WTC11 (cell line): ENCODE data around the gene LIMS1. TPM values are rescaled to one million over a fixed set of nuclear protein-coding genes. Genes with fewer than 3 reads are reported as not detected.

Experiments used
- ATAC-seq: fragments of 200-7000 bp; cut with Tn5 transposase; 2 replicates; pipeline ENCODE4 v1.10.0; 2021; ENCODE audit warnings: mild to moderate bottlenecking, moderate library complexity
- CTCF ChIA-PET: fragments of 300-600 bp; sonication (Branson Sonifier 250); formaldehyde crosslinking; loops from one replicate; lab custom pipeline; 2021; ENCODE audit warnings: antibody characterized with exemption; lab: Charles Lee
- POLR2A ChIA-PET: fragments of 350-600 bp; sonication (Branson Sonifier 250); formaldehyde crosslinking; loops from one replicate; lab custom pipeline; 2021; ENCODE audit warnings: antibody characterized with exemption; lab: Charles Lee
- DNase-seq: peaks from one replicate; pipeline ENCODE4 v3.0.0; 2021; ENCODE audit warnings: low spot score
- H3K27ac Mint-ChIP-seq: 2 replicates; pipeline ENCODE4 v1.8.0; 2021; ENCODE audit warnings: mixed read lengths
- H3K27me3 Mint-ChIP-seq: 2 replicates; pipeline ENCODE4 v1.8.0; 2021; ENCODE audit warnings: low read depth, mild to moderate bottlenecking, moderate library complexity, mixed read lengths
- H3K36me3 Mint-ChIP-seq: 2 replicates; pipeline ENCODE4 v1.8.0; 2021; ENCODE audit warnings: mixed read lengths
- H3K4me1 Mint-ChIP-seq: 2 replicates; pipeline ENCODE4 v1.8.0; 2022; ENCODE audit warnings: mixed read lengths
- H3K4me3 Mint-ChIP-seq: 2 replicates; pipeline ENCODE4 v1.8.0; 2021; ENCODE audit warnings: mild to moderate bottlenecking, moderate library complexity, mixed read lengths
- H3K9me3 Mint-ChIP-seq: 2 replicates; pipeline ENCODE4 v1.8.0; 2021; ENCODE audit warnings: mixed read lengths
- ATF2 ChIP-seq: sonication (generic); formaldehyde crosslinking; IDR thresholded peaks from 2 replicates; pipeline ENCODE4 v1.8.1; 2022; ENCODE audit warnings: low read depth, missing genetic modification reagents, borderline replicate concordance
- CDX4 ChIP-seq: fragments of 250-450 bp; sonication (Bioruptor Pico); IDR thresholded peaks from 2 replicates; pipeline ENCODE4 v1.9.0; 2021; ENCODE audit warnings: moderate library complexity, mild to moderate bottlenecking, inconsistent platforms, borderline replicate concordance
- HMGXB4 ChIP-seq: sonication (generic); formaldehyde crosslinking; IDR thresholded peaks from 2 replicates; pipeline ENCODE4 v1.8.1; 2023; ENCODE audit warnings: mild to moderate bottlenecking, moderate library complexity, missing genetic modification reagents
- JUN ChIP-seq: sonication (generic); formaldehyde crosslinking; IDR thresholded peaks from 2 replicates; pipeline ENCODE4 v1.8.0; 2023; ENCODE audit warnings: mild to moderate bottlenecking, missing genetic modification reagents
- KAT7 ChIP-seq: sonication (generic); formaldehyde crosslinking; IDR thresholded peaks from 2 replicates; pipeline ENCODE4 v1.8.1; 2023; ENCODE audit warnings: missing genetic modification reagents, mild to moderate bottlenecking, borderline replicate concordance
- MLX ChIP-seq: sonication (generic); formaldehyde crosslinking; IDR thresholded peaks from 2 replicates; pipeline ENCODE4 v1.8.1; 2023; ENCODE audit warnings: mild to moderate bottlenecking, missing genetic modification reagents, moderate library complexity
- SMAD3 ChIP-seq: sonication (generic); formaldehyde crosslinking; IDR thresholded peaks from 2 replicates; pipeline ENCODE4 v1.8.0; 2022; ENCODE audit warnings: missing genetic modification reagents, mild to moderate bottlenecking, borderline replicate concordance
- TP53 ChIP-seq: sonication (generic); formaldehyde crosslinking; IDR thresholded peaks from 2 replicates; pipeline ENCODE4 v1.8.1; 2023; ENCODE audit warnings: mild to moderate bottlenecking, missing genetic modification reagents
- ZNF138 ChIP-seq: sonication (generic); formaldehyde crosslinking; conservative IDR thresholded peaks from 2 replicates; pipeline ENCODE4 v1.8.1; 2022; ENCODE audit warnings: mild to moderate bottlenecking, moderate library complexity, missing genetic modification reagents
- ZNF263 ChIP-seq: sonication (generic); formaldehyde crosslinking; IDR thresholded peaks from 2 replicates; pipeline ENCODE4 v1.8.1; 2022; ENCODE audit warnings: low read depth, mild to moderate bottlenecking, moderate library complexity, missing genetic modification reagents
- ZNF317 ChIP-seq: sonication (generic); formaldehyde crosslinking; IDR thresholded peaks from 2 replicates; pipeline ENCODE4 v1.8.1; 2023; ENCODE audit warnings: low read depth, mild to moderate bottlenecking, moderate library complexity, missing genetic modification reagents, borderline replicate concordance
- ZNF425 ChIP-seq: fragments of 250-450 bp; sonication (Bioruptor Pico); conservative IDR thresholded peaks from 2 replicates; pipeline ENCODE4 v1.9.0; 2021; ENCODE audit warnings: mild to moderate bottlenecking
- ZNF532 ChIP-seq: fragments of 250-450 bp; sonication (Bioruptor Pico); IDR thresholded peaks from 2 replicates; pipeline ENCODE4 v1.9.0; 2021; ENCODE audit warnings: mild to moderate bottlenecking, borderline replicate concordance
- total RNA-seq: library from RNA; stranded (reverse); gene quantifications from 3 replicates; pipeline ENCODE4 v1.2.3, GENCODE V29; 2021

The LIMS1 gene
- total RNA-seq, 1 experiment from 2014 or later, result 50.6 TPM

GRCh38 chr2:108625828-108626195 is 91.5 kb downstream of the LIMS1 start:
- no peaks in the 10 kb centered on the region for H3K9me3 Mint-ChIP-seq
- POLR2A ChIA-PET, result no interaction called here
- H3K4me1 Mint-ChIP-seq, result peaks cover 45% of the 10 kb centered on the region

GRCh38 chr2:108626995-108627394 is 92.7 kb downstream of the LIMS1 start:
- CTCF ChIA-PET, result interaction anchor here (3.1 kb wide), 1 partner anchor 10 kb away, joined by 33 read pairs; no protein-coding TSS in a partner anchor
- ATAC-seq (no peak), DNase-seq (no peak)
- POLR2A ChIA-PET, result no interaction called here
- no peaks in the 10 kb centered on the region for H3K27me3 Mint-ChIP-seq
- H3K9me3 Mint-ChIP-seq, result no peaks in the 10 kb centered on the region
- H3K27ac Mint-ChIP-seq, result no peak overlapping the region
- peaks cover 38% of the 10 kb centered on the region for H3K4me1 Mint-ChIP-seq
- no peak overlapping the region for H3K4me3 Mint-ChIP-seq
- no peaks in the 10 kb centered on the region for H3K36me3 Mint-ChIP-seq
- TF ChIP-seq ZNF263 (CRISPR knock-in tag) (no peak), KAT7 (no peak), ZNF317 (CRISPR knock-in tag) (no peak), ZNF138 (no peak), SMAD3 (no peak), TP53 (CRISPR knock-in tag) (no peak)

More at GRCh38 chr2:108625828-108626195, 91.5 kb downstream of the LIMS1 start:
- no peak for DNase-seq
- H3K27ac Mint-ChIP-seq, result no peak overlapping the region
- no peak overlapping the region for H3K4me3 Mint-ChIP-seq
- CTCF ChIA-PET, result interaction anchor here (0.6 to 3.1 kb wide), 3 partner anchors 11 to 53 kb away, joined by 3 to 33 read pairs (median 4); no protein-coding TSS in a partner anchor
- no peaks in the 10 kb centered on the region for H3K36me3 Mint-ChIP-seq
- no peaks in the 10 kb centered on the region for H3K27me3 Mint-ChIP-seq
- ATAC-seq, result no peak
- TF ChIP-seq CDX4 (CRISPR knock-in tag), result no peak
- no peak for TF ChIP-seq HMGXB4 (CRISPR knock-in tag)
- no peak for TF ChIP-seq ATF2 (CRISPR knock-in tag)
- no peak for TF ChIP-seq JUN (CRISPR knock-in tag)
- TF ChIP-seq ZNF532 (CRISPR knock-in tag), result no peak

- ATAC-seq, result no peak
- peaks cover 31% of the 10 kb centered on the region for H3K4me1 Mint-ChIP-seq
- no peaks in the 10 kb centered on the region for H3K36me3 Mint-ChIP-seq
- no peak for DNase-seq
- no peak overlapping the region for H3K4me3 Mint-ChIP-seq
- POLR2A ChIA-PET, result no interaction called here
- no peaks in the 10 kb centered on the region for H3K9me3 Mint-ChIP-seq
- H3K27ac Mint-ChIP-seq, result no peak overlapping the region
- TF ChIP-seq MLX (CRISPR knock-in tag) (no peak), ZNF317 (CRISPR knock-in tag) (no peak), ZNF425 (CRISPR knock-in tag) (no peak)
- TF ChIP-seq, all 79 proteins: peak for 0
- CTCF ChIA-PET, result interaction anchor here (1.1 to 1.8 kb wide), 2 partner anchors 8 to 34 kb away, joined by 4 read pairs; no protein-coding TSS in a partner anchor
- H3K27me3 Mint-ChIP-seq, result no peaks in the 10 kb centered on the region
Observed at GRCh38 chr2:108627911-108628567, 93.8 kb downstream of the LIMS1 start.
